Activated CD4-positive, alpha-beta T cell treated with anti-CD3 and anti-CD28 coated beads for 36 hours (primary cell): Measurements from ENCODE around the gene ZSCAN20. TPM values are rescaled to one million over a fixed set of nuclear protein-coding genes. Genes with fewer than 3 reads are reported as not detected.

ENCODE experiments used
- ATAC-seq: fragments of 200-7000 bp; cut with Tn5 transposase; one replicate; pipeline ENCODE4 v1.10.0; 2021; ENCODE audit warnings: mild to moderate bottlenecking, moderate library complexity
- CTCF ChIA-PET: fragments of 350-600 bp; sonication (Branson Sonifier 250); formaldehyde crosslinking; loops from one replicate; lab custom pipeline; 2021; ENCODE audit warnings: antibody characterized with exemption; lab: Charles Lee
- POLR2A ChIA-PET: fragments of 350-600 bp; sonication (Branson Sonifier 250); formaldehyde crosslinking; loops from one replicate; lab custom pipeline; 2021; ENCODE audit warnings: antibody characterized with exemption, inconsistent platforms; lab: Charles Lee
- DNase-seq: peaks from one replicate; pipeline ENCODE4 v3.0.0-alpha.2; 2020
- H3K27ac Mint-ChIP-seq: one replicate; pipeline ENCODE4 v1.8.0; 2021; ENCODE audit warnings: mixed read lengths
- H3K27me3 Mint-ChIP-seq: one replicate; pipeline ENCODE4 v1.8.0; 2021; ENCODE audit warnings: mixed read lengths
- H3K36me3 Mint-ChIP-seq: one replicate; pipeline ENCODE4 v1.8.0; 2021; ENCODE audit warnings: low read depth, mixed read lengths
- H3K4me1 Mint-ChIP-seq: one replicate; pipeline ENCODE4 v1.8.0; 2021; ENCODE audit warnings: mixed read lengths
- H3K4me3 Mint-ChIP-seq: one replicate; pipeline ENCODE4 v1.8.0; 2021; ENCODE audit warnings: mild to moderate bottlenecking, moderate library complexity, mixed read lengths
- H3K9me3 Mint-ChIP-seq: one replicate; pipeline ENCODE4 v1.8.0; 2021; ENCODE audit warnings: low read depth, mixed read lengths
- intact Hi-C, 2 experiments: fragments of 100-400 bp; cut with DNase I in 1 of 2; cut with micrococcal nuclease in 1 of 2; formaldehyde crosslinking; loops; one replicate each; pipeline versions ENCODE4 v1.14.2 to v1.15.1; 2022 to 2024; cut with DNase I, micrococcal nuclease
- total RNA-seq, 2 experiments: library from RNA; stranded (reverse); gene quantifications; one replicate each; pipeline ENCODE4 v1.2.3, GENCODE V29; 2021

ZSCAN20 gene
- total RNA-seq, 2 experiments from 2014 or later, result 3.4 to 5.4 TPM

DNA sequence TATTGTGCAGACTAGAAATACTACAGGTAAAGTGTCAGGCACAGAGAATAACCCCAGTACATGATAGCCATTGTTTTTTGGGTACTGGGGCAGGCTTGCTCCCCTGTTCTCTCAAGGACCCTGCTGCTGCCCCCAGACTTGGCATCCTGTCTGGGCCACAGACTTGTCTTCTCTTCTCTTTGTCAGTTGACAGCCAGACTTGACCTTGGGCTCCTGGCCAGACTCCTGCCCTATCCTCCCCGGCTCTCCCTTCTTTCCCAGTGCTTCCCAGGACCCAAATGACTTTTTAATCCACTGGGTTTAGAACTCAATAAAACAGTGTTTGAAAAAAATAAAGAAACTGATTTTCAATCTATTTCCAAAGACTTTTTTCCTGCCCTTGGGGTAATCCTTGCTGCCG, 43.2 kb downstream of the ZSCAN20 start:
- Mint-ChIP-seq H3K4me3 (no peak overlapping the region), H3K36me3 (no peaks in the 10 kb centered on the region), H3K4me1 (peaks cover 12% of the 10 kb centered on the region), H3K27ac (no peak overlapping the region), H3K9me3 (no peaks in the 10 kb centered on the region), H3K27me3 (peaks cover 4% of the 10 kb centered on the region)
- ChIA-PET POLR2A (no interaction called here), CTCF (no interaction called here)
- ATAC-seq (no peak), DNase-seq (no peak)
- intact Hi-C loops, result no loop called here

DNA sequence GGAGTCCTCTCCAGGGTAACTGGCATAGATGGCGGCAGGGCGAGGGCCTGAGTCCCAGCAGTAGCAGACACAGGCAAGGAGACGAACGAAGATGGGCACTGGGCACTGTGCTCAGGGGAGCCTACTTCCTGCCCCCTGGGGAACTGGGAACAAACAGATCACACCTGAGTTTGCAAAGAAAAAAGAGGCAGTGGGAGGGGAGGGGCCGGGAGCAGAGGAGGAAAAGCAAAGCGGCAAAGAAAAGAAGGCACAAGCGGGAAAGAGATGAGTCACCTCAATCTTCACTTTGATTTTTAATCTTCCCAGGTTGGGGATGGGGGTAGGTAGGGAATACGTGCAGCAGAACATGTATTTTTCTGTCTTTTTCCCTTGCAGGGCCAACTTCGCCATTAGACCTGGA, 44.0 kb downstream of the ZSCAN20 start:
- Mint-ChIP-seq H3K4me3 (no peak overlapping the region), H3K27me3 (peaks cover 4% of the 10 kb centered on the region), H3K36me3 (no peaks in the 10 kb centered on the region), H3K9me3 (no peaks in the 10 kb centered on the region), H3K27ac (no peak overlapping the region), H3K4me1 (peaks cover 12% of the 10 kb centered on the region)
- POLR2A ChIA-PET, result no interaction called here
- CTCF ChIA-PET, result no interaction called here
- no peak for ATAC-seq
- no peak for DNase-seq
- intact Hi-C loops, result no loop called here

- H3K36me3 Mint-ChIP-seq, result no peaks in the 10 kb centered on the region
- ATAC-seq, result no peak
- H3K27me3 Mint-ChIP-seq, result peaks cover 4% of the 10 kb centered on the region
- ChIA-PET CTCF (no interaction called here), POLR2A (no interaction called here)
- no peak overlapping the region for H3K27ac Mint-ChIP-seq
- DNase-seq, result no peak
- no peak overlapping the region for H3K4me3 Mint-ChIP-seq
- H3K9me3 Mint-ChIP-seq, result no peaks in the 10 kb centered on the region
- peaks cover 12% of the 10 kb centered on the region for H3K4me1 Mint-ChIP-seq
- intact Hi-C loops, result no loop called here
Observed at GRCh38 chr1:33516891-33517567, 44.6 kb downstream of the ZSCAN20 start.

DNA sequence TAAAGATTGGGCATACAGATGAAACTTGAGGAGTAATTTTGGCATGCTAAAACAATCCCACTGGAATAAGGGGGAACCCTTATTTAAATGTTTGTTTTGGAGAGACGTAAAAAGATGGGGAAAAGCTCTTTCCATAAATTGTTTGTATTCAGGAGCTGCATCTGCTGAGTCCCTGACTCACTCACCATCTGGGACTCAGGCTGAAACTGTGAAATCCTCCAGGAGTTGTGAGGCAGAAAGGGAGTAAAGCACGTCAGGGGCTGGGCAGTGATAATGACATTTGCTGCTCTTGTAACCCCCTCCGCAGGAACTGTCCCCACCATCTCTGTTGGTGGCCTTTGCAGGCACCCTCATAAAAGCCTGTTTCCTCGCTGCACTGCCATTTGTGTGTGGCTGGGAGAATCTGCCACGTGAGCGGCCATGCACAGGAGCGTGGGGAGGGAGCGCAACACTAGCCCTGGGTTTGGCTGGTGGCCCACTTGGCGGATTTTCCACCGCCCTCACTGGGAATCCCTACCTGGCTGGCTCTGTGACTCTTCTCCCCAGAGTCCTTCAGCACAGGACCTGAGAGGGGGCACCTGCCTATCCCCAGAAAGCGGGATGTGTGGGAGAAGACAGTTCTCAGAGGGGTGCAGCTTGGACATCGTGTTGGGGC, 45.3 kb downstream of the ZSCAN20 start:
- H3K4me3 Mint-ChIP-seq, result no peak overlapping the region
- ChIA-PET CTCF (no interaction called here), POLR2A (no interaction called here)
- peaks cover 6% of the 10 kb centered on the region for H3K4me1 Mint-ChIP-seq
- intact Hi-C loops, result no loop called here
- DNase-seq, result no peak
- ATAC-seq, result no peak
- H3K9me3 Mint-ChIP-seq, result no peaks in the 10 kb centered on the region
- H3K27me3 Mint-ChIP-seq, result peaks cover 7% of the 10 kb centered on the region
- no peaks in the 10 kb centered on the region for H3K36me3 Mint-ChIP-seq
- H3K27ac Mint-ChIP-seq, result no peak overlapping the region

DNA sequence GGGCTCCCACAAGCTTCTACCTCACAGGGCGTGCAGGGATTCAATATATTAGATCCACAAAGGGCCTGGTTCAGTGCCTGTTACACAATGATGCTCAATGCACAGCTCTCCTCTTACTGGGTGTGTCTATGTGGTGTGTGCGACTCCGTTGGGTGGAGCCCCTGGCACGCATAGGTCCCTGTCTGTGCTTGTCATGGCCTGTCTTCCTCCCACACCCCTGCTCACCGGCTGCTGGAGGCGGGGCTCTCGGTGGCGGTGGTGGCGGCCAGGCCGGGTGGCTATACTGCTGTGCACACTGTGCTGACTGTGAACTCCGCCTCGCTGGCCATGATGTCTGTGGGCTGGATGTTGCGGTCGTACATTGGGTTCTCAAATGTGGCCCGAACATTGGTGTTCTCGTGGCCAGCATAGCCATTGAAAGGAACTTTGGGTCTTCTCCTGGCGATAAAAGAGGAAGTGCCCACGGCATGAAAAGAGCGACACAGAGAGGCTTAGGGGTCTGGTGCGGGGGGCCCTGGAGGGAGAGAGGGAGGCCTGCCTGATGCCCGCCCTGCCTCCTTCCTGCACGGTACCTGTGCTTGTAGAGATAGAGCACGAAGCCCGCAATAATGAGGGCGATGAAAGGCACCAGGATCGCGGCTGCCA, 46.9 kb downstream of the ZSCAN20 start:
- CTCF ChIA-PET, result no interaction called here
- no peak for ATAC-seq
- H3K27me3 Mint-ChIP-seq, result peaks cover 9% of the 10 kb centered on the region

DNA sequence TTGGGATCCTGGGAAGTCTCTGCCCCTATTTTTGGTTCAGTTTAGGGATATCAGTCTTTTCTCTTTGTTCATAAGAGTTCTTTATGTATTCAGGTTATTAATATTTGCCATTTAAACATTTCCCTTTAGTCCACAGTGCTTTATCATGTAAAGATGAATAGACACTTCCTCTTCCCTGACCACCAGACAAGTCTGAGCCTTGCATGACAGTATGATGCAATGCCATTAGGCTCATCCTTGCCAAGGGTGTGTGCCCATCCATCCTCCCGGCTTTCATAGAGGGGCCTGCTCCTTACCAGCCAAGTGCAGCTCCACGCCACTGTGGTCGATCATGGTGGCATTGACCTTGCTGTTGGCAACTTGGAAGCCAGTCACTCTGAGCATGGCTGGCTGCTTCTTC, 52.1 kb downstream of the ZSCAN20 start:
- intact Hi-C loops, result no loop called here
- ChIA-PET POLR2A (no interaction called here), CTCF (no interaction called here)
- H3K4me3 Mint-ChIP-seq, result no peak overlapping the region
- peaks cover 27% of the 10 kb centered on the region for H3K27me3 Mint-ChIP-seq
- ATAC-seq (no peak), DNase-seq (no peak)
- H3K4me1 Mint-ChIP-seq, result no peaks in the 10 kb centered on the region
- no peak overlapping the region for H3K27ac Mint-ChIP-seq
- H3K9me3 Mint-ChIP-seq, result no peaks in the 10 kb centered on the region
- H3K36me3 Mint-ChIP-seq, result no peaks in the 10 kb centered on the region

More for the DNA sequence above, 46.9 kb downstream of the ZSCAN20 start:
- DNase-seq, result no peak
- no peak overlapping the region for H3K4me3 Mint-ChIP-seq
- POLR2A ChIA-PET, result no interaction called here
- no peaks in the 10 kb centered on the region for H3K9me3 Mint-ChIP-seq
- intact Hi-C loops, result no loop called here
- H3K36me3 Mint-ChIP-seq, result no peaks in the 10 kb centered on the region
- no peak overlapping the region for H3K27ac Mint-ChIP-seq
- H3K4me1 Mint-ChIP-seq, result no peaks in the 10 kb centered on the region

DNA sequence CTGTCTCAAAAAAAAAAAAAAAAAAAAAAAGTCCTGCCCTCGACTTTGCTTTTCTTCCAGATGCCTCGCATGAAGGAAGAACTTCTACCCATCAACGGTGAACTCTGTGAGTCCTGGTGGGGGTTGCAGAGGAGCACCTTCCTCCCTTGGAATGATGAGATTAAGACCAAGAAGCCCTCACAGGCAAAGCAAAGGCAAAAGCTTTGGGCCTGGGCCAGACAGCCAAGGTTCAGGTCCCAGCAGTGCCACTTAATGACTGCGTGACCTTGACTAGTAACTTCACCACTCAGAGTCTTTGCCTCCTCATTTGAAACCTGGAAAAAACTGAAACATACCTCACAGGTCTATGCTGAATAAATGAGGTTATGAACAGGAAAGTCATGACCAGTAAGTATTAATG, 55.5 kb downstream of the ZSCAN20 start:
- CTCF ChIA-PET, result no interaction called here
- Mint-ChIP-seq H3K36me3 (no peaks in the 10 kb centered on the region), H3K27ac (no peak overlapping the region), H3K4me3 (no peak overlapping the region), H3K4me1 (no peaks in the 10 kb centered on the region), H3K27me3 (peaks cover 34% of the 10 kb centered on the region), H3K9me3 (no peaks in the 10 kb centered on the region)
- POLR2A ChIA-PET, result no interaction called here
- DNase-seq (no peak), ATAC-seq (no peak)
- intact Hi-C loops, result no loop called here

GRCh38 chr1:33529957-33530356, 57.5 kb downstream of the ZSCAN20 start:
- H3K9me3 Mint-ChIP-seq, result no peaks in the 10 kb centered on the region
- no peak overlapping the region for H3K4me3 Mint-ChIP-seq
- intact Hi-C loops, result no loop called here
- DNase-seq (no peak), ATAC-seq (no peak)
- ChIA-PET POLR2A (no interaction called here), CTCF (no interaction called here)
- no peaks in the 10 kb centered on the region for H3K36me3 Mint-ChIP-seq
- H3K27me3 Mint-ChIP-seq, result peaks cover 29% of the 10 kb centered on the region
- no peak overlapping the region for H3K27ac Mint-ChIP-seq
- H3K4me1 Mint-ChIP-seq, result no peaks in the 10 kb centered on the region

DNA sequence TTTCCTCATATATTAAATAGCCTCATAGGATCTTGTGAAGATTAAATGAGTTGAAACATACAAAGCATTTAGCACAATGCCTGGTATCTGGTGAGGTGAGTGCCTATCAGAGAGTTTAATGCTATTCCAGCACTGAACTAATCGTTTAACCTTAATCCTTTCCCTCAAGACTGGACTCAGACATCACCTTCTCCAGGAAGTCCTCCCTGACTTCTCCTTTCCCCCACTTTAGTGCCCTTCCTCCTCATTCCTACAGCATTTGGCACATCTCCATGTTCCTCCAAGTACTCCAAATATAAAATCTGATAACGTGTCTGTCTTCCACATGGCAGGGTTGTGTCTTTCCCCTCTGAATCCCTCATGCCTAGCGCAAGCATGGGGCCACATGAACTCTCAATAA, 59.8 kb downstream of the ZSCAN20 start:
- DNase-seq (no peak), ATAC-seq (no peak)
- Mint-ChIP-seq H3K27ac (no peak overlapping the region), H3K36me3 (no peaks in the 10 kb centered on the region), H3K4me1 (no peaks in the 10 kb centered on the region), H3K4me3 (no peak overlapping the region), H3K27me3 (peaks cover 23% of the 10 kb centered on the region), H3K9me3 (no peaks in the 10 kb centered on the region)
- POLR2A ChIA-PET, result no interaction called here
- intact Hi-C loops, result no loop called here
- CTCF ChIA-PET, result no interaction called here

- DNase-seq (no peak), ATAC-seq (no peak)
- intact Hi-C loops, result no loop called here
- Mint-ChIP-seq H3K27me3 (peaks cover 23% of the 10 kb centered on the region), H3K36me3 (no peaks in the 10 kb centered on the region), H3K27ac (no peak overlapping the region), H3K4me1 (no peaks in the 10 kb centered on the region), H3K4me3 (no peak overlapping the region), H3K9me3 (no peaks in the 10 kb centered on the region)
- CTCF ChIA-PET, result no interaction called here
- POLR2A ChIA-PET, result no interaction called here
Observed at GRCh38 chr1:33532936-33533335, 60.5 kb downstream of the ZSCAN20 start.

- H3K27ac Mint-ChIP-seq, result no peak overlapping the region
- ATAC-seq (no peak), DNase-seq (no peak)
- ChIA-PET CTCF (no interaction called here), POLR2A (no interaction called here)
- H3K4me3 Mint-ChIP-seq, result no peak overlapping the region
- peaks cover 7% of the 10 kb centered on the region for H3K4me1 Mint-ChIP-seq
- no peaks in the 10 kb centered on the region for H3K36me3 Mint-ChIP-seq
- intact Hi-C loops, result no loop called here
- H3K9me3 Mint-ChIP-seq, result no peaks in the 10 kb centered on the region
- peaks cover 10% of the 10 kb centered on the region for H3K27me3 Mint-ChIP-seq
Observed at GRCh38 chr1:33535334-33535733, 62.9 kb downstream of the ZSCAN20 start.

DNA sequence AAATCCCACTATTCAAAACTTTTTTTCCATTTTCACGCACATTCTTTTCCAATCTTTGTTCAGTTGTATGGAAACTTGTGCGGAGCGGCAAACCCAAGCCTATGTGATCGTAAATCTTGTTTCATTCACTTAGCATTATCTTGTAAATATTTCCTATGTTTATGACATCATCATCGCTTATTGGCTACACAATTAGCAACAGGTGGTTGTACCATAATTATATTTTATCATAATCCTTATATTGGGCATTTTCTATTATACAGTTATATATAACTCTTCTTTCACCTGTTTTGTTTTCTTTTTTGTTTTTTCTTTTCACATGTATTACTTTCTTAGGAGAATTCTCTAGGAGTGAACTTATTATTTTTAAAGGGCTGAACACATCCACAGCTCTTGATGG, 65.4 kb downstream of the ZSCAN20 start:
- ATAC-seq, result no peak
- H3K4me1 Mint-ChIP-seq, result peaks cover 7% of the 10 kb centered on the region
- H3K4me3 Mint-ChIP-seq, result no peak overlapping the region
- DNase-seq, result no peak
- ChIA-PET POLR2A (no interaction called here), CTCF (no interaction called here)
- no peaks in the 10 kb centered on the region for H3K36me3 Mint-ChIP-seq
- H3K9me3 Mint-ChIP-seq, result no peaks in the 10 kb centered on the region
- peaks cover 5% of the 10 kb centered on the region for H3K27me3 Mint-ChIP-seq
- no peak overlapping the region for H3K27ac Mint-ChIP-seq
- intact Hi-C loops, result no loop called here
